ENCODE results near the gene REXO1. TPM values are rescaled to one million over a fixed set of nuclear protein-coding genes. Genes with fewer than 3 reads are reported as not detected.
A peak's percentile ranks its signal among the peaks of the same experiment; 100 is the strongest.

Gene REXO1
- total and polyA plus RNA-seq, 3 donors from 2014 or later, result 104 to 200 (median 149) TPM

DNA sequence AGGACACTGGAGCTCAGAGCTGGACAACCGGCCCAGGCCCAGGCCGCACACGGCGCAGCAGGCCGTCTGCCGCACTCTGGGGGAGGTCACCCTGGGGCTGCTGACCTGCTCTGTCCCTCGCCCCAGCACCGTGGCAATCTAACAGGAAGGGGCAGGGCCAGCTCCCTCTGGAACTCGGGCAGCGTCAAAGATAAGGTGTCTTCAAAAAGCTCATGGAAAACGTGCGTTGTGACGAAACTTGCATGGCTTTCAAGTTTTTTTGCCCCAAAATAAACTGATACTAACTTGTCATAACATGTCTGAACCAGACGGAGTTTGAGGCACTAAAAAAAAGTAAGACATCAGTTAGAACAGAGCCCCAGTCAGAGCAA, 24.0 kb downstream of the REXO1 start:
- no peaks in the 10 kb centered on the region for H3K27me3 ChIP-seq
- no peak for TF ChIP-seq POLR2A (IDR thresholded peaks at IDR 0.05)
- no peak for TF ChIP-seq CTCF (IDR thresholded peaks at IDR 0.05)
- intact Hi-C loops (cut with DNase I; ENCODE audit: low total_unique reads), result no loop called here
- WGBS, 2 donors, result 59 to 61% methylated on average over 10 to 14 of the region's 14 CpGs
- H3K4me3 ChIP-seq, result no peak overlapping the region
- no peak overlapping the region for H3K27ac ChIP-seq
- H3K9me3 ChIP-seq, result no peaks in the 10 kb centered on the region
- DNase-seq, result peak; percentile 65
- no peaks in the 10 kb centered on the region for H3K36me3 ChIP-seq (ENCODE audit: low read depth, missing control alignments)
- peaks cover 19% of the 10 kb centered on the region for H3K4me1 ChIP-seq

- Histone ChIP-seq H3K27me3 (no peaks in the 10 kb centered on the region), H3K36me3 (ENCODE audit: low read depth, missing control alignments) (no peaks in the 10 kb centered on the region), H3K4me3 (no peak overlapping the region), H3K9me3 (no peaks in the 10 kb centered on the region), H3K4me1 (peaks cover 19% of the 10 kb centered on the region), H3K27ac (no peak overlapping the region)
- TF ChIP-seq POLR2A (IDR thresholded peaks at IDR 0.05) (no peak), CTCF (IDR thresholded peaks at IDR 0.05) (no peak)
- DNase-seq, result peak; percentile 81
- 60 to 80% methylated on average over 15 to 31 of the region's 36 CpGs for WGBS, 2 donors
- intact Hi-C loops (cut with DNase I; ENCODE audit: low total_unique reads), result no loop called here
Measured at GRCh38 chr19:1823539-1824251, 24.6 kb downstream of the REXO1 start.

DNA sequence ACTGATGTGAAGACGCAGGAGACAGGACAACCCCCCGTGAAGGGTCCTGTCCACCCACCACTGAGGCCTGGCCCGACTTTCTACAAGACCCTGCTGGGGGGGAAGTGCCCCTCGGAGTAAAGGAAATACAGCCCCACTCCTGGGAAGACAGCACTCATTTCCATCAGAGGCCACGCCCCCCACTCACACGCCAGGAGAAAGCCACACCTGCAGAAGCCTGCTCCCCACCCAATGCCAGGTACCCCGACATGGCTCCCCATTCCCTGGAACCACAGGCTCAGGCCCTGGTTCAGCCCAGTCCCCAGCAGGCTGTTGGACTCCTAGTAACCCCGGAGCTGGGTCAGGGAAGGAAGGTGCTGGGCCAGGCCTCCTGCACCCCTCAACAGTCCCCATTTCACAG, 25.3 kb downstream of the REXO1 start:
- DNase-seq, result no peak
- Histone ChIP-seq H3K27ac (no peak overlapping the region), H3K27me3 (no peaks in the 10 kb centered on the region), H3K9me3 (no peaks in the 10 kb centered on the region), H3K36me3 (ENCODE audit: low read depth, missing control alignments) (no peaks in the 10 kb centered on the region), H3K4me1 (peaks cover 14% of the 10 kb centered on the region), H3K4me3 (no peak overlapping the region)
- 77% methylated on average over 8 of the region's 8 CpGs; no CpG with 5 or more reads in 1 of the 2 donors for WGBS, 2 donors
- intact Hi-C loops (cut with DNase I; ENCODE audit: low total_unique reads), result no loop called here
- TF ChIP-seq CTCF (IDR thresholded peaks at IDR 0.05) (no peak), POLR2A (IDR thresholded peaks at IDR 0.05) (no peak)

- intact Hi-C loops (cut with DNase I; ENCODE audit: low total_unique reads), result no loop called here
- Histone ChIP-seq H3K4me1 (peaks cover 6% of the 10 kb centered on the region), H3K27me3 (no peaks in the 10 kb centered on the region), H3K27ac (no peak overlapping the region), H3K36me3 (ENCODE audit: low read depth, missing control alignments) (no peaks in the 10 kb centered on the region), H3K4me3 (no peak overlapping the region), H3K9me3 (no peaks in the 10 kb centered on the region)
- WGBS, 2 donors, result 67 to 69% methylated on average over 3 to 15 of the region's 19 CpGs
- TF ChIP-seq CTCF (IDR thresholded peaks at IDR 0.05) (no peak), POLR2A (IDR thresholded peaks at IDR 0.05) (no peak)
- peak; percentile 56 for DNase-seq
Measured at GRCh38 chr19:1822210-1822609, 26.1 kb downstream of the REXO1 start.

Data from testis (tissue), 3 donors.